H4 (cell line): Measurements from ENCODE around the gene NFE2L2. TPM values are rescaled to one million over a fixed set of nuclear protein-coding genes. Genes with fewer than 3 reads are reported as not detected.
A peak's percentile ranks its signal among the peaks of the same experiment; 100 is the strongest.
"Not testable (repeated sequence)": the region's sequence is repeated elsewhere in the genome, so short reads cannot be mapped to it uniquely, and the experiment has no call there.

ENCODE experiments used
- DNase-seq: peaks from one replicate; pipeline ENCODE4 v3.0.0-alpha.2; 2015; ENCODE audit warnings: low spot score
- total RNA-seq: library from RNA; depleted of rRNA; stranded (reverse); fragments of >200 nt; shearing (Covaris generic); gene quantifications from 2 replicates; pipeline ENCODE4 v1.2.3, GENCODE V29; 2014

Gene NFE2L2
- total RNA-seq, 1 experiment from 2014 or later: 128 TPM

- DNase-seq: no peak
Observed at GRCh38 chr2:177237932-177238331, 26.6 kb downstream of the NFE2L2 start.

DNA sequence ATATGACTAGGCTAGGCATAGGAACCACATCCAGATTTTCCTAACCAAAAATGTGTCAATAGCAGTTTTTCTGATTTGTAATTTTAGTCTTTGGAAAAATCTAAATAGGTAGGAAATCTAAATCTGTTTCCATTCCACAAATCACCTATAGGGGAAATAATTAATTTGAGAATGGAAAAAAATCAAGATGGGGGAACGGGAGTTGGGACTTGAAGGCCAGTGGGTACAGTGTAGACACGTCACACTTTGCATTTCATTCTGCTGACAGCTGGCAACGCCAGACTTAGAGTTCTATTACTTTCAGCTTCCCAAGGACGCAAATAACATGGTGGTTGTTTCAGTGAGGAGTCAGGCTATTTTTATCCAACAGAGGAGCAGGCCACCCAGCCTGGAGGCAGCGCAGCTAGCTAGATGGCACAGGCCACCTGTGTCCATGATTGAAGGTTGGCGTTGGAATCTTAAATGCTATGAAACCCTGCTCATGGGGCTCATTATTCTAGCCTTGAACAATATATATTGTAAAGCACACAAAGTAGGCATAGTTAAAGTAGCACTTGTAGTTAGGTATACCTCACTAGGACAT lies 28.6 kb downstream of the NFE2L2 start:
- no peak for DNase-seq

- no peak for DNase-seq
Observed at GRCh38 chr2:177234267-177234666, 30.3 kb downstream of the NFE2L2 start.

DNA sequence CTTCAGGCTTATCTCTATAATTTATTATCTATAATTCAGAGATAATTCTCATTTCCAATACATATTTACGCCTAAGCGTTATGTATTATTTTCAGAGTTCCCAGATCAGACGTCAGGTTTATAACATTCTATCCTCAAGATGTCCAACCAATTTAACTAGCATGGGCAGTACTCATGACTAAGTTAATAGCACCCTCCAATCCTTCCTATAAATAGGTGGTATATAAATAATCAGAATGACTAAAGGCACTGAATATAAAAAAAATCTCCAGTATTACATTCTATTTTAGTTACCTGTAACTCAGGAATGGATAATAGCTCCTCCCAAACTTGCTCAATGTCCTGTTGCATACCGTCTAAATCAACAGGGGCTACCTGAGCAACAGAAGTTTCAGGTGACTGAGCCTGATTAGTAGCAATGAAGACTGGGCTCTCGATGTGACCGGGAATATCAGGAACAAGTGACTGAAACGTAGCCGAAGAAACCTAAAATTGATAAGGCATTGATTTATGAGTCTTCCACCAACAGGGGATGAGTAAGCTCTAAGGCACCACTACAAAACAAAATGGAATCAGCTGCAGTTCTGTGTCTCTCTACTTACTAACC lies 32.3 kb downstream of the NFE2L2 start:
- no peak for DNase-seq

DNA sequence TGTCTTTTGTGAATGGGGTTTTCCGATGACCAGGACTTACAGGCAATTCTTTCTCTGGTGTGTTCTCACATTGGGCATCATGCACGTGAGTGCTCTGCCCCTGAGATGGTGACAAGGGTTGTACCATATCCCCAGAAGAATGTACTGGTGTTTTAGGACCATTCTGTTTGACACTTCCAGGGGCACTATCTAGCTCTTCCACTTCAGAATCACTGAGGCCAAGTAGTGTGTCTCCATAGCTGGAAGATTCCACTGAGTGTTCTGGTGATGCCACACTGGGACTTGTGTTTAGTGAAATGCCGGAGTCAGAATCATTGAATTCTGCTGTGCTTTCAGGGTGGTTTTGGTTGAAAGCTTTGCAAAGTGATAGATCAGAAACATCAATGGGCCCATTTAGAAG lies 33.3 kb downstream of the NFE2L2 start:
- DNase-seq: no peak

DNA sequence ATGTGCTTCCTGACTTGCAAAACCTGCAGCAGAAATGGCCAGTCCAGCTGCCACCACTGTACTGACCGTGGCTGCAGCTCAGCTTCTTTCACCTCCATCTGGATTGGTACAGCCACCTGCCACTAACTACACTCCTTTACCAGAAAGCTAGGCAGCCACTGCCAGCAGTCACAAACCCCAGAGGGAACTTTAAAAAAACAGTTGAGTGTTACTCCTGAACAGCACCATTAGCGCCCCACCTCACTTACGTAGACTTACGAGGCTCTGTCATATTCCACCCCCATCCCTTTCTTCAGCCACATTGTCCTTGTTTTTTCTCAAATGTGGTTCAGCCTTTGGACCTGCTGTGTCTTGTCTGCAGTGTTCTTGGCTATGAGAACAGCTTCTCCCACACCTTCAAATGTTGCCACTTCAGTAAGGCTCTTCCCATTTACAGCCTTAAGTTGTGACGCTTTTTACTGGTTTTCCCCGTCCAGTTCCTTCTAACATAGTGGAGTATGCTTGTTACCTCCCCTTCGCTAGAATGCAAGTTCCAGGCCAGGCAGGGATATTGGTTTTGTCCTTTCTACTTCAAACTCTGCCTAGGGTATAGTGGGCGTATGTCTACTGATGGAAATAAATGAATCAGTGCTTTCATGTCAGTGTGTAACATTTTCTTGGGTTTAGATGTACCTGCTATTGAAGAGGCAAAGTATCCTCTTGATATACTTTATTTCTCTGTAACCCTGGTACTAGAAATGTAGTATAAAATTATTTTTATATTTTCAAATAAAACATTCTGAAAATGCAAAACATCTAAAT lies 34.9 kb downstream of the NFE2L2 start:
- DNase-seq: no peak

DNA sequence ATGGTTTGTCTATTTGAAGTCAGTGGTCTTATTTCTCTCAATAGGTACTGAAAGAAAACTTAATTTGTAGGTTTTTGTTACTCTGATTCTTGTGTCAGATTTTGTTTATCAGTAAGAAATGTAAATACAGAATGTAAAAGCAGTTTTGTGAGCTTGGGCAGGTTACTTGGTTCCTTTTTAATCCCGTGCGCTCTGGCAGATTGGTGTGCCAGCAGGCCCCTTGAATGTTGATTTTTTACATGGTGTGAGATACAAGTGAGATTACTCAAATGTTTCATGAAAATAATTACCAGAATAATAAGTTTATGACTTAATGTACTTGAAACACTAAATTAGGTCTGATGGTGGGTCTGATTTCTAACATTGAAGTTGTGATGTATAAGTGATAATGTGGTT lies 38.6 kb downstream of the NFE2L2 start:
- DNase-seq: no peak

DNA sequence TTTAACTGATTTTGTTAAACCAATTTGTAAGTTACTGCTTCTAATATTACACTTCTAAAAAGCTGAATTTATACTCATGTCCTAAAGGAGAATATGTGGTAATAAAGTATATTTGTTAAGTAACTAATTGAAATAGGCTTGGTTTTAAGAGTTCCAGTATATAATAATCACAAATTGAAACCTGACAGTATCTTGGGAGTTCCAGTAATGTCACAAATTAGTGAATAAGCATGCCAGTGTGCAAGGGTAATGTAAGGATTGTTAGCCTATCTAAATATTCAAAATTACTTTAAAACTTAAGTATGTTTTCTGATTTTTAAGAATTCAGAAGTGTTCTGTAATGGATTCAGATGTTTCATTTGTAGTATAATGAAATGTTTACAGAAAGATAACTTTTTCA lies 41.1 kb downstream of the NFE2L2 start:
- DNase-seq: not testable (repeated sequence)

- no peak for DNase-seq
Observed at GRCh38 chr2:177221970-177222369, 42.6 kb downstream of the NFE2L2 start.

DNA sequence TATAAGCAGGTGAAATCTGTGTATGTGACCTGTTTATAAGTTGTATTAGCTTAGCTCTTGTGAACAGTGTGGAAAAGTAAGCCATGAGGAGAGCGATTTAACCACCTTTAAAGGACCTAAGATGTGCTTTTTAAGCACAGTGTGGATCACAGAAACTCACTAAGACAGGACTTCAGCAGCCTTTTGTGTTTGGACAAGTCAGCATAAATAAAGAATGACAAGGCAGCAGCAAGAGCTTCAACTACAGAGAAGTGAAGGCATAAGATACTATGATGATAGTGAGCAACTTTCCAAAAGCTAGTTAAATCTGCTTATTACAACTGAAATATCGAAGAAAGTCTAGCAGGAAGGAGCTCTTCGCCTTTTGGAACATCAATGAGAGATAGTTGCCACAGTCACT lies 43.0 kb downstream of the NFE2L2 start:
- no peak for DNase-seq

- not testable (repeated sequence) for DNase-seq
Observed at GRCh38 chr2:177219787-177220186, 44.7 kb downstream of the NFE2L2 start.

DNA sequence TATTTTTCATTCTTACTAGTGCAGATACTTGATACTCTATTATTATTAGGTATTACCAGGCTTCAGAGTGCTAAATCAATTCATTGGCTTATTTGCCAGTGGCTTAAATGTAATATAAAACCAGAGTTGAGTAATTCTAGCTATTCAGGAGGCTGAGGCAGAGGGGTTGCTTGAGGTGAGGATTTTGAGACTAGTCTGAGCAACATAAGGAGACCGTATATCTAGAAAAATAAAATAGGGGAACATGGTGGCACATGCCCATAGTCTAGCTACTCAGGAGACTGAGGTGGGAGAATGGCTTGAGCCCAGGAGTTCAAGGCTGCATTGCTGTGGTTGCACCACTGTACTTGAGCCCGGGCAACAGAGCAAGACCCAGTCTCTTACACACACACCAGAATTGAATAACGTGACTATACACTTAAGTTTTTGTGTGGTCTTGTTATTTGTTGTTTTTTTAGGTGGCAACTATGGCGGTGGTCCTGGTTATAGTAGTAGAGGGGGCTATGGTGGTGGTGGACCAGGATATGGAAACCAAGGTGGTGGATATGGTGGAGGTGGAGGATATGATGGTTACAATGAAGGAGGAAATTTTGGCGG lies 47.2 kb downstream of the NFE2L2 start:
- DNase-seq: no peak

DNA sequence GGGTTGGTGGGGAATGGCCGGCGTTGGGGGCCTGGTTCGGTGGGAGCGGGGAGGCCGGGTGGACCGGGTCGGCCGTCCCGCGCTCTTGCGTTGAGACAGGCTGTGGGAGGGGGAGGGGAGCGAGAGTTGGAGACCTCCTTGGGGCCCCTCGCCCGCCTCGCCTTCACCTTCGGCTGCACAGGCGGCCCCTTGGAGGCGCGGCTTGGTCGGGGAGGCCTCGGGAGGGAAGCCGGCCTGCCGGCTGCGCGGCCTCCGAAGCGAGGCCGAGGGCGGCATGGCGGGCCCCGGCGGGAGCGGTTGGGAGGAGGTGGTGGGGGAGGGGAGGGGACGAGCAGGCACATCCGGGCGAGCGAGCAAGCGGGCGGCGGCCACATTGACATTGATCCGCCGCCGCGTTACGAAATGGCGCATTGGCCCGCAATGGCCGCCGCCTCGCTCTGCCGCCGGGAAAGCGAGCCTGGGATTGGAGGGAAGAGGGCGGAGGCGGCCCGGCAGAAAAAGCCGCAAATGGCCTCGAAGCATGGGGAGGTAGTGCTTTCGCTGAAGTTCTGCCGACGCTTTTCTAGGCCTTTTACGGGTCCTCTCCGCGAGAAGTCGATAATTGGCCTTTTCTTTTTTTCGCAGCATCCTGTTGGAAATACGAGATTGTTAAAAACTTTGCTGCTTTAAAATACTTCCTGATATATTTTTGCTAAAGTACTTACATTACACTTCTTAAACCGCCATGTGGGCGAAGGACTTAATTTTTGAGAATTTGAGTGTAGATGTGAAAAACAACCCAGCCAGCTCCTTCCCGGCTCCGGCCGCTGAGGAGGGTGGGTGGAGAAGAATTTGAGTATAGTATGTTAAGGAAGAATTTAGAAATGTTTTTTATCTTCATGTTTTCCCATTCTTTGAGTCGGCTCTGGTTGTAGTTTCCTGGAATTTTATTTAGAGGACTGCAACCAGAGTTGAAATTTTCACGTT lies 51.4 kb downstream of the NFE2L2 start:
- peak; percentile 83 for DNase-seq

DNA sequence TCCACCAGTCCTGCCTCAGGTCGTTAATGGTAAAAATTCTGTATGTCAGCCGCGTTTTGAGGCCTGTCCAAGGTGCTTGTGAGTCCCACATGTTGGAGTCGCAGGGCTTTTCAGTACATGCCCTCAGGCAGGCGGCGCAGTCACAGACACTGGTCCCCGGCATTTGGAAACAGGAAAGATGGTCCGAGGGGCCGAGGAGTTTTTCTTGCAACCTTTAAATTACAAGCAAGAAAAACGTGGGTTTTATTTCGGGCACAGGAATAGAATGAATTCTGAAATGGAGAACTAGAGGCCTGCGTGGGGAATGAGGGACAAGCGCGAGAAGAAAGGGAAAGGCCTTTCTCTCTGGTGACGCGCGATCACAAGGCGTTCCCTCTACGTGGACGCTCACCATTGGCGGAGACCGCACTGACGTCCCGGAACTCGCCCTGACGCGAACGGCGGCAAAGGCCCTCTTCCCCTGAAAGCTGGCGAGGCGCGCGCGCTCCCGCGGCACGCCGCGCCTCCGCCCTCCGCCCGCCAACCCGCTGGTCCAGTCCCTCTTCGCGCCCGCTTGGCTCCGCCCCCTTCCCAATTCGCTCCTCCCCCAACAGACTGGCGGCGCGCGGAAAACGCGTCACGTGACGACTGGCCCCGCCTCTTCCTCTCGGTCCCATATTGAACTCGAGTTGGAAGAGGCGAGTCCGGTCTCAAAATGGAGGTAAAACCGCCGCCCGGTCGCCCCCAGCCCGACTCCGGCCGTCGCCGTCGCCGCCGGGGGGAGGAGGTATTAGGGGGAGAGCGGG lies 52.2 kb downstream of the NFE2L2 start, which contains the start of gene HNRNPA3:
TSS of gene HNRNPA3 (plus strand) at position 689 of the 785 bp plus-strand sequence. CDS start at position 695, 6 bp downstream.
- DNase-seq: peak; percentile 98

DNA sequence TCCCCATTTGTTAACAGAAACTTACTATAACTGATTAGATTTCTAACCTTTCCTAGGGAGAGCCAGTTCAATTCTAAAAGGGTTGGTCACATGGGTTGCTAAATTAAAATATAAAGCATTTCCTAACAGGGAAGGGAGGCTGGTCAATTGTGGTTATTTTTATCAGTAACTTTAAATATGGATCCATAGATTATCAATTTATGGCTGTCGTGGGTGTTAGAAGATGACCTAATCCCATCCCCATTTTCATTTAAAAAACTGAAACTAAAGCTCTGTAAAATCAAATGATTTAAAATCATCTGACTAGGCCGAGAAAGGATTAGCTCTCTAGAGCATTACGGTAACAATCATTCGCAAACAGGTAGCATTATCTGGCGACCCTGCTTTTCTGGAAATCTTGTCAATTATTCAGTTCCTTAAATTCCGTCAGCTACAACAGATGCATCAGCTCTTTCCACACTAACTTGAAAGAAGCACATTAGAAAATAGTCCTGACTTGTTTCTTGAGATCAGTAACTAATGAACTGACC lies 52.9 kb downstream of the NFE2L2 start:
- DNase-seq: no peak

- DNase-seq: no peak
Observed at GRCh38 chr2:177211169-177211568, 53.4 kb downstream of the NFE2L2 start.

DNA sequence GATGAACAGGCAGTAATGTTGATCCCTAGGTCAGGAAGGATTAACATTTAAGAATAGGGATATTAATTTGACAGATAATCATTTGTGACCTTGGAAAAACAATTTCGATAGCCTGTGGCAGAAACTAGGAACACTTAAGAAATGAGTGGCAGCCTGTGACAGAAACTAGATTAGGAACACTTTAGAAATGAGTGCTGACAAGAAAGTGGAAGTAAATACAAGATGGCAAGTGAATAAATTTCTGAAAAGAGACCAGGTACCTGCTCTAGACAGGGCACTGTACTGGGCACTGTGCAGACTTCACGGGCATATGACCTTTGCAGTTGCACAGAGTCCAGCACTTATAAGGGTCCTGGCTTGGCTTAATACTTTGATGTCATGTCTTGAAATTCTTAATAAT lies 57.4 kb downstream of the NFE2L2 start:
- DNase-seq: no peak

GRCh38 chr2:177204417-177204816 lies 60.1 kb downstream of the NFE2L2 start:
- no peak for DNase-seq

DNA sequence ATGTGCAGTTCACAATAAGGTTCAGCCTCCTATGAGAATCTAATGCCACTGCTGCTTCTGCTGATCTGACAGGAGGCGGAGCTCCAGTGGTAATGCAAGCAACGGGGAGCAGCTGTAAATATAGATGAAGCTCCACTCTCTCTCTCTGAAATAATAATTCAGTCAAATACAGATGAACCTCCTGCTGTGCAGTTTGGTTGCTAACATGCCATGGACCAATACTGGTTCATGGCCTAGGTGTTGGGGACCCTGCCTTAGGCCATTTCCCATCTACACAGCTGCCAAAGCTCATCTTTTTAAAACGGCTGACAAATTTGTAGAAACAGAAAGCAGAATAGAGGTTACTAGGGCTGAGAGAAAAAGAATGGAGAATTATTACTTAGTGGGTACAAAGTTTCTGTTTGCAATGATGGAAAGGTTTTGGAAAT lies 62.6 kb downstream of the NFE2L2 start:
- DNase-seq: no peak

DNA sequence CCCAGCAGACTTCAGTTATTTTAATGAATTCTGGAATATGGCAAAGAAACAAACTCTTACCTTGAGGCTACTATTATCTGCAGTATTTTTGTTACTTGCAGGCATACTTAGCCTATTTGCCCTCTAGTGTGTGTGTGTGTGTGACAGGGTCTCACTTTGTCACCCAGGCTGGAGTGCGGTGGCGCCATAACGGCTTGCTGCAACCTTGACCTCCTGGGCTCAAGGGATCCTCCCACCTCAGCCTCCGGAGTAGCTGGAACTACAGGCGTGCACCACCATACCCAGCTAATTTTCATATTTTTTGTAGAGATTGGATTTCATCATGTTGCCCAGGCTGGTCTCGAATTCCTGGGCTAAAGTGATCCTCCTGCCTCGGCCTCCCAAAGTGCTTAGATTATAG lies 64.1 kb downstream of the NFE2L2 start:
- not testable (repeated sequence) for DNase-seq
